Hematopoietic multipotent progenitor cell treated with erythropoietin and hydrocortisone succinate and interleukin-3 and kit ligand, for 17 days (in vitro differentiated cells): ENCODE data around the gene ALLC.
"Not testable (repeated sequence)": the region's sequence is repeated elsewhere in the genome, so short reads cannot be mapped to it uniquely, and the experiment has no call there.

Experiments
- DNase-seq: peaks from one replicate; pipeline ENCODE4 v3.0.0-alpha.2; 2015; ENCODE audit warnings: low spot score

The ALLC gene

GRCh38 chr2:3626118-3626811 is 31.7 kb upstream of the ALLC start:
- DNase-seq, result no peak

- DNase-seq, result no peak
Observed at GRCh38 chr2:3626812-3627499, 31.0 kb upstream of the ALLC start.

GRCh38 chr2:3627500-3628100 is 30.4 kb upstream of the ALLC start:
- DNase-seq, result no peak

GRCh38 chr2:3628241-3628679 is 29.7 kb upstream of the ALLC start:
- DNase-seq, result no peak

GRCh38 chr2:3628800-3629199 is 29.2 kb upstream of the ALLC start:
- DNase-seq, result no peak

GRCh38 chr2:3630631-3631030 is 27.4 kb upstream of the ALLC start:
- no peak for DNase-seq

- no peak for DNase-seq
Observed at GRCh38 chr2:3631161-3631850, 26.7 kb upstream of the ALLC start.

GRCh38 chr2:3631851-3632659 is 25.9 kb upstream of the ALLC start:
- DNase-seq, result no peak

- no peak for DNase-seq
Observed at GRCh38 chr2:3633089-3633981, 24.7 kb upstream of the ALLC start.

GRCh38 chr2:3633982-3634595 is 23.9 kb upstream of the ALLC start:
- no peak for DNase-seq

- no peak for DNase-seq
Observed at GRCh38 chr2:3634596-3635121, 23.3 kb upstream of the ALLC start.

- DNase-seq, result no peak
Observed at GRCh38 chr2:3635171-3635974, 22.6 kb upstream of the ALLC start.

GRCh38 chr2:3635975-3636327 is 22.0 kb upstream of the ALLC start:
- not testable (repeated sequence) for DNase-seq

GRCh38 chr2:3636586-3637310 is 21.3 kb upstream of the ALLC start:
- DNase-seq, result no peak

- DNase-seq, result no peak
Observed at GRCh38 chr2:3637311-3637675, 20.7 kb upstream of the ALLC start.

GRCh38 chr2:3637692-3638455 is 20.1 kb upstream of the ALLC start:
- DNase-seq, result no peak

- no peak for DNase-seq
Observed at GRCh38 chr2:3638456-3638810, 19.6 kb upstream of the ALLC start.

GRCh38 chr2:3639015-3639630 is 18.9 kb upstream of the ALLC start:
- no peak for DNase-seq
